ENCODE measurements around the gene TTC21A.

The TTC21A gene

GRCh38 chr3:39097716-39098472 is 9.6 kb upstream of the TTC21A start:
- no peak for DNase-seq (ENCODE audit: low spot score)

GRCh38 chr3:39098473-39099000 is 8.9 kb upstream of the TTC21A start:
- DNase-seq (ENCODE audit: low spot score), result no peak

- no peak for DNase-seq (ENCODE audit: low spot score)
These were observed 8.2 kb upstream of the TTC21A start for GRCh38 chr3:39099242-39099641.

- no peak for DNase-seq (ENCODE audit: low spot score)
These were observed 7.6 kb upstream of the TTC21A start for GRCh38 chr3:39099738-39100499.

GRCh38 chr3:39100500-39100886 is 7.0 kb upstream of the TTC21A start:
- no peak for DNase-seq (ENCODE audit: low spot score)

GRCh38 chr3:39101022-39101689 is 6.3 kb upstream of the TTC21A start:
- peak; percentile 58 for DNase-seq (ENCODE audit: low spot score)

GRCh38 chr3:39102504-39103323 is 4.8 kb upstream of the TTC21A start:
- no peak for DNase-seq (ENCODE audit: low spot score)

- no peak for DNase-seq (ENCODE audit: low spot score)
These were observed 4.2 kb upstream of the TTC21A start for GRCh38 chr3:39103324-39103693.

GRCh38 chr3:39103791-39104552 is 3.5 kb upstream of the TTC21A start:
- no peak for DNase-seq (ENCODE audit: low spot score)

GRCh38 chr3:39104961-39105686 is 2.4 kb upstream of the TTC21A start:
- DNase-seq (ENCODE audit: low spot score), result no peak

- DNase-seq (ENCODE audit: low spot score), result no peak
These were observed 1.8 kb upstream of the TTC21A start for GRCh38 chr3:39105687-39106063.

- DNase-seq (ENCODE audit: low spot score), result no peak
These were observed 1.1 kb upstream of the TTC21A start for GRCh38 chr3:39106281-39106811.

GRCh38 chr3:39106851-39107387 is 561 bp upstream of the TTC21A start:
- no peak for DNase-seq (ENCODE audit: low spot score)

GRCh38 chr3:39108200-39108710 is 775 bp downstream of the TTC21A start:
- DNase-seq (ENCODE audit: low spot score), result peak; percentile 27

- no peak for DNase-seq (ENCODE audit: low spot score)
These were observed 1.6 kb downstream of the TTC21A start for GRCh38 chr3:39109086-39109485.

- no peak for DNase-seq (ENCODE audit: low spot score)
These were observed 2.7 kb downstream of the TTC21A start for GRCh38 chr3:39110041-39110639.

- no peak for DNase-seq (ENCODE audit: low spot score)
These were observed 4.6 kb downstream of the TTC21A start for GRCh38 chr3:39112113-39112512.

GRCh38 chr3:39112535-39112934 is 5.1 kb downstream of the TTC21A start:
- DNase-seq (ENCODE audit: low spot score), result no peak

GRCh38 chr3:39113291-39113690 is 5.8 kb downstream of the TTC21A start:
- DNase-seq (ENCODE audit: low spot score), result no peak

All from CD4-positive, alpha-beta T cell treated with Interleukin-6 at 100 ng/mL for 8 hours (primary cell).